Esophagus squamous epithelium (tissue), 5 donors: ENCODE results near the gene NMRK1. TPM values are rescaled to one million over a fixed set of nuclear protein-coding genes. Genes with fewer than 3 reads are reported as not detected.

Experiments used
- DNase-seq: peaks from one replicate; lab custom pipeline; 2025; lab: John Stamatoyannopoulos, UW
- H3K27ac ChIP-seq, 4 donors: fragments of 200-600 bp; sonication (generic); one replicate each; pipeline ENCODE4 v1.5.1; 2016 to 2019; ENCODE audit warnings: mild to moderate bottlenecking in 1 of 4
- H3K27me3 ChIP-seq, 4 donors: fragments of 200-600 bp; sonication (generic); 1 replicate in 3 of 4; 2 replicates in 1 of 4; pipeline versions ENCODE4 v1.5.1 to v1.6.0; 2017 to 2021; ENCODE audit warnings: antibody characterized with exemption in 1 of 4
- H3K36me3 ChIP-seq, 3 donors: fragments of 200-600 bp; sonication (generic); one replicate each; pipeline ENCODE4 v1.5.1; 2016 to 2019
- H3K4me1 ChIP-seq, 3 donors: fragments of 200-600 bp; sonication (generic); one replicate each; pipeline ENCODE4 v1.5.1; 2017 to 2019
- H3K4me3 ChIP-seq, 4 donors: fragments of 200-600 bp; sonication (generic); 1 replicate in 3 of 4; 2 replicates in 1 of 4; pipeline ENCODE4 v1.5.1; 2016 to 2019; ENCODE audit warnings: mild to moderate bottlenecking in 2 of 4, moderate library complexity in 1 of 4
- H3K9me3 ChIP-seq, 3 donors: fragments of 200-600 bp; sonication (generic); one replicate each; pipeline ENCODE4 v1.5.1; 2016 to 2019
- POLR2A ChIP-seq, 4 donors: fragments of 450-650 bp; IDR thresholded peaks; one replicate each; pipeline ENCODE4 v1.6.1; 2017; ENCODE audit warnings: antibody characterized with exemption in 4 of 4, mild to moderate bottlenecking in 4 of 4, moderate library complexity in 3 of 4
- WGBS, 2 donors: methylation state at CpG; one replicate each; pipeline ENCODE4 v1.1.5; 2018; 5-methylcytosine and 5-hydroxymethylcytosine counted together
- intact Hi-C: fragments of 100-400 bp; cut with DNase I; formaldehyde crosslinking; loops from one replicate; pipeline ENCODE4 v1.15.0; 2022
- small RNA-seq, 4 donors: library from RNA; depleted of rRNA; stranded (forward); fragments of <200 nt; gene quantifications; one replicate each; pipeline ENCODE3, GENCODE V24; 2016
- total RNA-seq, 4 donors: library from RNA; depleted of rRNA; stranded (reverse); fragments of >200 nt; gene quantifications; one replicate each; pipeline ENCODE4 v1.1.0, GENCODE V29; 2016
- TF ChIP-seq, protein P1 (sequence below), 6 experiments: fragments of 450-650 bp in 4 of 6; fragments of 200-600 bp in 2 of 6; sonication (generic) in 2 of 6; IDR thresholded peaks; one replicate each; pipeline ENCODE4 v1.5.1; 2016 to 2019; ENCODE audit warnings: antibody characterized with exemption in 6 of 6, mild to moderate bottlenecking in 4 of 6, moderate library complexity in 4 of 6
- donor health status: DM: yes; HTN: yes; CAD: no.

NMRK1 gene
- total RNA-seq, 4 donors from 2014 or later, result 23.1 to 36.4 (median 29.5) TPM

- Histone ChIP-seq H3K4me1 (peaks cover 0 to 5% (median 0%) of the 10 kb centered on the region in 3 donors), H3K9me3 (no peaks in the 10 kb centered on the region), H3K36me3 (peaks cover 0 to 54% (median 0%) of the 10 kb centered on the region in 3 donors), H3K27ac (no peak overlapping the region), H3K4me3 (no peak overlapping the region), H3K27me3 (no peaks in the 10 kb centered on the region)
- DNase-seq, result no peak
- intact Hi-C loops, result no loop called here
- WGBS, 2 donors, result 85 to 89% methylated on average over 2 of the region's 2 CpGs
- TF ChIP-seq, protein P1, sequence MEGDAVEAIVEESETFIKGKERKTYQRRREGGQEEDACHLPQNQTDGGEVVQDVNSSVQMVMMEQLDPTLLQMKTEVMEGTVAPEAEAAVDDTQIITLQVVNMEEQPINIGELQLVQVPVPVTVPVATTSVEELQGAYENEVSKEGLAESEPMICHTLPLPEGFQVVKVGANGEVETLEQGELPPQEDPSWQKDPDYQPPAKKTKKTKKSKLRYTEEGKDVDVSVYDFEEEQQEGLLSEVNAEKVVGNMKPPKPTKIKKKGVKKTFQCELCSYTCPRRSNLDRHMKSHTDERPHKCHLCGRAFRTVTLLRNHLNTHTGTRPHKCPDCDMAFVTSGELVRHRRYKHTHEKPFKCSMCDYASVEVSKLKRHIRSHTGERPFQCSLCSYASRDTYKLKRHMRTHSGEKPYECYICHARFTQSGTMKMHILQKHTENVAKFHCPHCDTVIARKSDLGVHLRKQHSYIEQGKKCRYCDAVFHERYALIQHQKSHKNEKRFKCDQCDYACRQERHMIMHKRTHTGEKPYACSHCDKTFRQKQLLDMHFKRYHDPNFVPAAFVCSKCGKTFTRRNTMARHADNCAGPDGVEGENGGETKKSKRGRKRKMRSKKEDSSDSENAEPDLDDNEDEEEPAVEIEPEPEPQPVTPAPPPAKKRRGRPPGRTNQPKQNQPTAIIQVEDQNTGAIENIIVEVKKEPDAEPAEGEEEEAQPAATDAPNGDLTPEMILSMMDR (IDR thresholded peaks at IDR 0.05), result no peak
- TF ChIP-seq POLR2A (IDR thresholded peaks at IDR 0.05), result no peak
Measured at GRCh38 chr9:75013735-75014134, 74.2 kb downstream of the NMRK1 start.

Small RNAs within 50 kb of the gene (small RNA-seq; reads per million reads assigned to genes)
- gene RF02271, result 0 reads per million in 4 donors

Other genes starting within 250 kb of the NMRK1 start
- gene TRPM6, start 200.2 kb downstream of the NMRK1 start, total RNA-seq, result 1 to 10 TPM in 2 of 4 donors, under 1 TPM in 2; 0.27 to 1.6 (median 1.2) TPM
- 1 to 10 TPM; 2.5 to 5.3 (median 4.1) TPM for gene C9orf40, start 135.2 kb downstream of the NMRK1 start, total RNA-seq
- 10 to 100 TPM; 16.0 to 28.4 (median 23.8) TPM for gene CARNMT1, start 59.9 kb downstream of the NMRK1 start, total RNA-seq
- gene OSTF1, start 359 bp upstream of the NMRK1 start, total RNA-seq, result 100 to 1,000 TPM in 2 of 4 donors, 10 to 100 TPM in 2; 70.1 to 100 (median 86.0) TPM